Measurements from ENCODE around the gene SH3RF3. TPM values are rescaled to one million over a fixed set of nuclear protein-coding genes. Genes with fewer than 3 reads are reported as not detected.

Gene SH3RF3
- polyA plus RNA-seq, 1 donor (not counting 4 experiments of a cell fraction or from before 2014, with no cell fraction given) = 0.08 TPM

DNA sequence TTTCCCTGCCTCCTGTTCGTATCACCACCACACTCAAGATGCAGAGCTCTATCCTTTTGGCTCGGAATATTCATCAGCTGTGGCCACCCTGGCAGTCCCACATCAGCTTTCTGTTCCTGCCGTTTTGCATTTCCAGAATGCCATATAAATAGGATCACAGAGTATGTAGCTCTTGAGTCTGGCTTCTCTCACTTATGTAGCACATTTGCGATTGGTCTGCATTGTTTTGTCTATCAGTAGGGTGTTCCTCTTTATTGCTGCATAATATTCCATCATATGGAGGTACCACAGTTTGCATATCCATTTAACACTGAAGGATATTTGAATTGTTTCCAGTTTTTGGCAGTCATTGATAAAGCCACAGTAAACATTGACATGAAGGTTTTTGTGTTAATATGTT is 104.6 kb downstream of the SH3RF3 start:
- Histone ChIP-seq H3K36me3 (ENCODE audit: control insufficient read depth in 2 of 2, extremely low read depth in 1 of 2, insufficient read depth in 2 of 2, low read length in 2 of 2) (no peaks in the 10 kb centered on the region), H3K27me3 (ENCODE audit: control insufficient read depth, extremely low read depth, insufficient read depth, low read length) (peaks cover 44% of the 10 kb centered on the region), H2AFZ (ENCODE audit: control insufficient read depth, low read length) (no peak overlapping the region), H3K79me2 (ENCODE audit: control insufficient read depth, insufficient read depth, low read length) (no peaks in the 10 kb centered on the region), H3K4me3 (ENCODE audit: control insufficient read depth in 2 of 3, extremely low read depth in 1 of 3, insufficient read depth in 2 of 3, low read depth in 1 of 3, low read length in 3 of 3) (no peak overlapping the region), H3K9me3 (ENCODE audit: control insufficient read depth, low read depth, low read length) (no peaks in the 10 kb centered on the region), H3K4me2 (ENCODE audit: control insufficient read depth, extremely low read depth, insufficient read depth, low read depth, low read length) (no peak overlapping the region), H4K20me1 (ENCODE audit: control insufficient read depth, extremely low read depth, insufficient read depth, low read length) (no peaks in the 10 kb centered on the region), H3K27ac (ENCODE audit: control insufficient read depth, insufficient read depth, low read length) (no peak overlapping the region), H3K9ac (ENCODE audit: control insufficient read depth, extremely low read depth, insufficient read depth, low read length) (no peak overlapping the region), H3K9me1 (ENCODE audit: control insufficient read depth, extremely low read depth, insufficient read depth, low read length) (no peaks in the 10 kb centered on the region), H3K4me1 (ENCODE audit: control insufficient read depth, extremely low read depth, insufficient read depth, low read length) (peaks cover 3% of the 10 kb centered on the region)
- FAIRE-seq (no peak), DNase-seq (ENCODE audit: low read depth, low spot score) (no peak)
- TF ChIP-seq EZH2 (IDR thresholded peaks at IDR 0.05; ENCODE audit: low read length) = no peak
- TF ChIP-seq, protein P1, sequence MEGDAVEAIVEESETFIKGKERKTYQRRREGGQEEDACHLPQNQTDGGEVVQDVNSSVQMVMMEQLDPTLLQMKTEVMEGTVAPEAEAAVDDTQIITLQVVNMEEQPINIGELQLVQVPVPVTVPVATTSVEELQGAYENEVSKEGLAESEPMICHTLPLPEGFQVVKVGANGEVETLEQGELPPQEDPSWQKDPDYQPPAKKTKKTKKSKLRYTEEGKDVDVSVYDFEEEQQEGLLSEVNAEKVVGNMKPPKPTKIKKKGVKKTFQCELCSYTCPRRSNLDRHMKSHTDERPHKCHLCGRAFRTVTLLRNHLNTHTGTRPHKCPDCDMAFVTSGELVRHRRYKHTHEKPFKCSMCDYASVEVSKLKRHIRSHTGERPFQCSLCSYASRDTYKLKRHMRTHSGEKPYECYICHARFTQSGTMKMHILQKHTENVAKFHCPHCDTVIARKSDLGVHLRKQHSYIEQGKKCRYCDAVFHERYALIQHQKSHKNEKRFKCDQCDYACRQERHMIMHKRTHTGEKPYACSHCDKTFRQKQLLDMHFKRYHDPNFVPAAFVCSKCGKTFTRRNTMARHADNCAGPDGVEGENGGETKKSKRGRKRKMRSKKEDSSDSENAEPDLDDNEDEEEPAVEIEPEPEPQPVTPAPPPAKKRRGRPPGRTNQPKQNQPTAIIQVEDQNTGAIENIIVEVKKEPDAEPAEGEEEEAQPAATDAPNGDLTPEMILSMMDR (optimal IDR thresholded peaks at IDR 0.05 in 1 of 3, IDR thresholded peaks at IDR 0.05 in 1 of 3, conservative IDR thresholded peaks at IDR 0.05 in 1 of 3; ENCODE audit: extremely low read depth in 1 of 3, insufficient read depth in 2 of 3, low read length in 3 of 3) = no peak
- dilution Hi-C loops (cut with MboI; ENCODE audit: extremely low pct_ligation_motif_present, low sequenced_read_pairs) = no loop called here

GRCh38 chr2:109234355-109234754 is 105.3 kb downstream of the SH3RF3 start:
- TF ChIP-seq EZH2 (IDR thresholded peaks at IDR 0.05; ENCODE audit: low read length) = no peak
- TF ChIP-seq, protein P1 (optimal IDR thresholded peaks at IDR 0.05 in 1 of 3, IDR thresholded peaks at IDR 0.05 in 1 of 3, conservative IDR thresholded peaks at IDR 0.05 in 1 of 3; ENCODE audit: extremely low read depth in 1 of 3, insufficient read depth in 2 of 3, low read length in 3 of 3) = no peak
- H3K9me3 ChIP-seq (ENCODE audit: control insufficient read depth, low read depth, low read length) = no peaks in the 10 kb centered on the region
- DNase-seq (ENCODE audit: low read depth, low spot score) (no peak), FAIRE-seq (no peak)
- peaks cover 39% of the 10 kb centered on the region for H3K27me3 ChIP-seq (ENCODE audit: control insufficient read depth, extremely low read depth, insufficient read depth, low read length)
- no peaks in the 10 kb centered on the region for H3K9me1 ChIP-seq (ENCODE audit: control insufficient read depth, extremely low read depth, insufficient read depth, low read length)
- dilution Hi-C loops (cut with MboI; ENCODE audit: extremely low pct_ligation_motif_present, low sequenced_read_pairs) = no loop called here
- no peak overlapping the region for H3K9ac ChIP-seq (ENCODE audit: control insufficient read depth, extremely low read depth, insufficient read depth, low read length)
- H3K4me1 ChIP-seq (ENCODE audit: control insufficient read depth, extremely low read depth, insufficient read depth, low read length) = peaks cover under 1% of the 10 kb centered on the region
- H3K4me2 ChIP-seq (ENCODE audit: control insufficient read depth, extremely low read depth, insufficient read depth, low read depth, low read length) = no peak overlapping the region
- H3K27ac ChIP-seq (ENCODE audit: control insufficient read depth, insufficient read depth, low read length) = no peak overlapping the region
- no peaks in the 10 kb centered on the region for H3K36me3 ChIP-seq (ENCODE audit: control insufficient read depth in 2 of 2, extremely low read depth in 1 of 2, insufficient read depth in 2 of 2, low read length in 2 of 2)
- no peak overlapping the region for H3K4me3 ChIP-seq (ENCODE audit: control insufficient read depth in 2 of 3, extremely low read depth in 1 of 3, insufficient read depth in 2 of 3, low read depth in 1 of 3, low read length in 3 of 3)
- no peaks in the 10 kb centered on the region for H3K79me2 ChIP-seq (ENCODE audit: control insufficient read depth, insufficient read depth, low read length)
- no peak overlapping the region for H2AFZ ChIP-seq (ENCODE audit: control insufficient read depth, low read length)
- H4K20me1 ChIP-seq (ENCODE audit: control insufficient read depth, extremely low read depth, insufficient read depth, low read length) = no peaks in the 10 kb centered on the region

Measured in keratinocyte (primary cell).